ENCODE measurements around the gene CDV3. TPM values are rescaled to one million over a fixed set of nuclear protein-coding genes. Genes with fewer than 3 reads are reported as not detected.

CDV3 gene
- total and polyA plus RNA-seq, 12 donors: 27.9 to 182 (median 150) TPM

- Histone ChIP-seq H3K4me1 (peaks cover 0 to 15% (median 0%) of the 10 kb centered on the region in 9 donors), H3K27me3 (no peaks in the 10 kb centered on the region), H3K36me3 (peaks cover 0 to 29% (median 9%) of the 10 kb centered on the region in 9 donors), H3K4me3 (no peak overlapping the region), H3K27ac (no peak overlapping the region), H3K9me3 (no peaks in the 10 kb centered on the region)
- intact Hi-C loops (cut with DNase I): no loop called here
- 87 to 95% methylated on average over 2 of the region's 2 CpGs for WGBS, 2 donors
- ATAC-seq (no peak), DNase-seq (no peak)
- TF ChIP-seq CTCF (IDR thresholded peaks at IDR 0.05): no peak
Measured at GRCh38 chr3:133593243-133593642, 19.8 kb downstream of the CDV3 start.

DNA sequence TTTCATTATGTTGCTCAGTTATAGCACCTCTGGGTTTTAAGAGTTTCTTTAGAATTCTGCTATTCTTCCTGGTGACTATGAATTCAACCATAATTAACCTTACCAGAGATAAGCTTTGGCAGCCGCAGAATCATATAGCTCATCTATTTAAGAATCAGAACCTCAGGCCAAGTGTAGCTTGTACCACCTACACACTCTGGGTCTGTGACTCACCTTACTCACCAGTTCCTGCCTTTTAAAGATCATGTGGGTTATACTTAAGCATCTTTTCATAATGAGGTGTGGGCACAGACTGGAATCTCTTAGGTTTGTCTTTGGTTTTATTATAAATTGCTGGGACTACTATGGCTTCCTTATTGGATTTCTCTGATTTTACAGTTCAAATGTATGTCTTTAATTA is 21.9 kb downstream of the CDV3 start:
- intact Hi-C loops (cut with DNase I): no loop called here
- no peak for TF ChIP-seq CTCF (IDR thresholded peaks at IDR 0.05)
- 92% methylated on average over 1 of the region's 1 CpG for WGBS, 2 donors
- H3K4me1 ChIP-seq: no peaks in the 10 kb centered on the region
- H3K27me3 ChIP-seq: no peaks in the 10 kb centered on the region
- H3K9me3 ChIP-seq: no peaks in the 10 kb centered on the region
- no peak for DNase-seq
- H3K36me3 ChIP-seq: peaks cover 0 to 22% (median 0%) of the 10 kb centered on the region in 9 donors
- no peak overlapping the region for H3K27ac ChIP-seq
- H3K4me3 ChIP-seq: no peak overlapping the region
- no peak for ATAC-seq

DNA sequence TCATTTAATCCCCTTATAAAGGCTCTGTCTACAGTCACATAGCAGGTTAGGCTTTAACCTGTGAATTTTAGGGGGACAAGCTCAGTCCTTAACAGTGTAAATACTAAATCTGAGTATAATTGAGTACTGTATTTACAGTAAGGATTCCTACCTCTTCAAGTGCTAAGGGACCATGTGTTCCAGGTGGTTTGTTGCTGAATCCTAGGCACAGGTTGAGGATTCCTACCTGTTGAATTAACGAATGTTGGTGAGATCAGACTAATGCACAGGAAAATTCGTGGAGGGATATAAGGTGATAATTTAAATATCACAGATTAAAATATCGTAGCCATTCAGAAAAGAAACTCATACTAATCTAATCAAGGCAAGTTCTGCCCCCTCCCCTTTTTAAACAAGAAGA is 24.9 kb downstream of the CDV3 start:
- Histone ChIP-seq H3K27me3 (no peaks in the 10 kb centered on the region), H3K36me3 (peaks cover 0 to 44% (median 0%) of the 10 kb centered on the region in 9 donors), H3K27ac (no peak overlapping the region), H3K4me1 (no peaks in the 10 kb centered on the region), H3K9me3 (no peaks in the 10 kb centered on the region), H3K4me3 (no peak overlapping the region)
- DNase-seq (no peak), ATAC-seq (no peak)
- 92 to 94% methylated on average over 3 of the region's 3 CpGs for WGBS, 2 donors
- intact Hi-C loops (cut with DNase I): no loop called here
- TF ChIP-seq CTCF (IDR thresholded peaks at IDR 0.05): no peak

GRCh38 chr3:133599280-133599679 is 25.8 kb downstream of the CDV3 start:
- intact Hi-C loops (cut with DNase I): no loop called here
- 84 to 94% methylated on average over 2 of the region's 2 CpGs for WGBS, 2 donors
- Histone ChIP-seq H3K27ac (no peak overlapping the region), H3K9me3 (no peaks in the 10 kb centered on the region), H3K4me1 (no peaks in the 10 kb centered on the region), H3K27me3 (no peaks in the 10 kb centered on the region), H3K36me3 (peaks cover 0 to 44% (median 0%) of the 10 kb centered on the region in 9 donors), H3K4me3 (no peak overlapping the region)
- TF ChIP-seq CTCF (IDR thresholded peaks at IDR 0.05): no peak
- no peak for ATAC-seq
- DNase-seq: no peak
